OCI-LY7 (cell line): ENCODE data around the gene ACBD6.

Source experiments
- EZH2phosphoT487 ChIP-seq: fragments of 200-600 bp; sonication (generic); IDR thresholded peaks from 2 replicates; pipeline ENCODE4 v1.6.1; 2018; ENCODE audit warnings: low read depth, borderline replicate concordance, mild to moderate bottlenecking, mixed run types, antibody characterized with exemption, low read length, moderate library complexity, mixed read lengths
- TF ChIP-seq, protein P1 (sequence below): fragments of 200-600 bp; sonication (generic); conservative IDR thresholded peaks from 2 replicates; pipeline ENCODE4 v1.5.1; 2014; ENCODE audit warnings: mild to moderate bottlenecking, antibody characterized with exemption, low read length, moderate library complexity, mixed read lengths

GRCh38 chr1:180282401-180283044, 219.9 kb downstream of the ACBD6 start:
- TF ChIP-seq, protein P1, sequence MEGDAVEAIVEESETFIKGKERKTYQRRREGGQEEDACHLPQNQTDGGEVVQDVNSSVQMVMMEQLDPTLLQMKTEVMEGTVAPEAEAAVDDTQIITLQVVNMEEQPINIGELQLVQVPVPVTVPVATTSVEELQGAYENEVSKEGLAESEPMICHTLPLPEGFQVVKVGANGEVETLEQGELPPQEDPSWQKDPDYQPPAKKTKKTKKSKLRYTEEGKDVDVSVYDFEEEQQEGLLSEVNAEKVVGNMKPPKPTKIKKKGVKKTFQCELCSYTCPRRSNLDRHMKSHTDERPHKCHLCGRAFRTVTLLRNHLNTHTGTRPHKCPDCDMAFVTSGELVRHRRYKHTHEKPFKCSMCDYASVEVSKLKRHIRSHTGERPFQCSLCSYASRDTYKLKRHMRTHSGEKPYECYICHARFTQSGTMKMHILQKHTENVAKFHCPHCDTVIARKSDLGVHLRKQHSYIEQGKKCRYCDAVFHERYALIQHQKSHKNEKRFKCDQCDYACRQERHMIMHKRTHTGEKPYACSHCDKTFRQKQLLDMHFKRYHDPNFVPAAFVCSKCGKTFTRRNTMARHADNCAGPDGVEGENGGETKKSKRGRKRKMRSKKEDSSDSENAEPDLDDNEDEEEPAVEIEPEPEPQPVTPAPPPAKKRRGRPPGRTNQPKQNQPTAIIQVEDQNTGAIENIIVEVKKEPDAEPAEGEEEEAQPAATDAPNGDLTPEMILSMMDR, result no peak
- TF ChIP-seq EZH2phosphoT487, result no peak
